Measurements from ENCODE around the gene RNPS1. TPM values are rescaled to one million over a fixed set of nuclear protein-coding genes. Genes with fewer than 3 reads are reported as not detected.

Gene RNPS1
- total RNA-seq, 4 donors from 2014 or later, result 101 to 127 (median 114) TPM

GRCh38 chr16:2233046-2233775, 34.7 kb downstream of the RNPS1 start:
- TF ChIP-seq CTCF (IDR thresholded peaks at IDR 0.05), result no peak
- no peak for TF ChIP-seq EP300 (IDR thresholded peaks at IDR 0.05)
- no peak for TF ChIP-seq POLR2A (IDR thresholded peaks at IDR 0.05)
- H3K4me3 ChIP-seq, result no peak overlapping the region
- H3K36me3 ChIP-seq, result peaks cover 6 to 80% (median 37%) of the 10 kb centered on the region in 3 donors
- no peak for DNase-seq (ENCODE audit: low spot score in 2 of 2)
- H3K4me1 ChIP-seq, result peaks cover 0 to 28% (median 22%) of the 10 kb centered on the region in 4 donors
- WGBS, 2 donors, result 93 to 95% methylated on average over 13 to 15 of the region's 28 CpGs
- H3K27me3 ChIP-seq, result peaks cover 0 to 17% of the 10 kb centered on the region in 2 donors
- H3K27ac ChIP-seq, result no peak overlapping the region
- no peaks in the 10 kb centered on the region for H3K9me3 ChIP-seq

GRCh38 chr16:2232094-2232990, 35.6 kb downstream of the RNPS1 start:
- WGBS, 2 donors, result 82 to 86% methylated on average over 15 to 26 of the region's 41 CpGs
- no peak for DNase-seq (ENCODE audit: low spot score in 2 of 2)
- Histone ChIP-seq H3K4me1 (peaks cover 0 to 24% (median 15%) of the 10 kb centered on the region in 4 donors), H3K27me3 (peaks cover 0 to 15% of the 10 kb centered on the region in 2 donors), H3K27ac (no peak overlapping the region), H3K36me3 (peaks cover 6 to 85% (median 37%) of the 10 kb centered on the region in 3 donors), H3K4me3 (no peak overlapping the region), H3K9me3 (no peaks in the 10 kb centered on the region)
- no peak for TF ChIP-seq EP300 (IDR thresholded peaks at IDR 0.05)
- TF ChIP-seq POLR2A (IDR thresholded peaks at IDR 0.05), result no peak
- TF ChIP-seq CTCF (IDR thresholded peaks at IDR 0.05), result no peak

- DNase-seq (ENCODE audit: low spot score in 2 of 2), result no peak
- no peak overlapping the region for H3K27ac ChIP-seq
- no peak for TF ChIP-seq EP300 (IDR thresholded peaks at IDR 0.05)
- TF ChIP-seq CTCF (IDR thresholded peaks at IDR 0.05), result no peak
- no peak for TF ChIP-seq POLR2A (IDR thresholded peaks at IDR 0.05)
- no peak overlapping the region for H3K4me3 ChIP-seq
- H3K9me3 ChIP-seq, result no peaks in the 10 kb centered on the region
- WGBS, 2 donors, result 84 to 88% methylated on average over 26 to 27 of the region's 29 CpGs
- H3K27me3 ChIP-seq, result peaks cover 0 to 4% of the 10 kb centered on the region in 2 donors
- peaks cover 6 to 94% (median 37%) of the 10 kb centered on the region in 3 donors for H3K36me3 ChIP-seq
- peaks cover 0 to 18% (median 5%) of the 10 kb centered on the region in 4 donors for H3K4me1 ChIP-seq
Observed at GRCh38 chr16:2231016-2231931, 36.7 kb downstream of the RNPS1 start.

GRCh38 chr16:2230376-2230775, 37.5 kb downstream of the RNPS1 start:
- no peak overlapping the region for H3K27ac ChIP-seq
- no peak for DNase-seq (ENCODE audit: low spot score in 2 of 2)
- H3K4me1 ChIP-seq, result peaks cover 0 to 16% (median 0%) of the 10 kb centered on the region in 4 donors
- H3K27me3 ChIP-seq, result no peaks in the 10 kb centered on the region
- H3K9me3 ChIP-seq, result no peaks in the 10 kb centered on the region
- WGBS, 2 donors, result 83 to 87% methylated on average over 12 to 13 of the region's 13 CpGs
- no peak overlapping the region for H3K4me3 ChIP-seq
- no peak for TF ChIP-seq EP300 (IDR thresholded peaks at IDR 0.05)
- no peak for TF ChIP-seq CTCF (IDR thresholded peaks at IDR 0.05)
- TF ChIP-seq POLR2A (IDR thresholded peaks at IDR 0.05), result no peak
- H3K36me3 ChIP-seq, result peaks cover 6 to 89% (median 37%) of the 10 kb centered on the region in 3 donors
